GM12873 (cell line): ENCODE results near the gene CACNB2.

Source experiments
- CTCF ChIP-seq: IDR thresholded peaks from 2 replicates; pipeline ENCODE4 v1.5.1; 2012; ENCODE audit warnings: low read depth, mild to moderate bottlenecking, moderate library complexity, low read length, control low read depth; ENCODE audit not compliant: insufficient read depth; ENCODE audit errors: missing control alignments

The CACNB2 gene

GRCh38 chr10:18298256-18298655 lies 158.0 kb downstream of the CACNB2 start:
- TF ChIP-seq CTCF: no peak

- TF ChIP-seq CTCF: no peak
These were observed 163.9 kb downstream of the CACNB2 start for GRCh38 chr10:18303851-18304801.

- TF ChIP-seq CTCF: no peak
These were observed 165.8 kb downstream of the CACNB2 start for GRCh38 chr10:18306031-18306430.

- no peak for TF ChIP-seq CTCF
These were observed 168.4 kb downstream of the CACNB2 start for GRCh38 chr10:18308600-18308999.

- no peak for TF ChIP-seq CTCF
These were observed 170.5 kb downstream of the CACNB2 start for GRCh38 chr10:18310761-18311160.

- peak; percentile 44 for TF ChIP-seq CTCF
These were observed 172.3 kb downstream of the CACNB2 start for GRCh38 chr10:18312374-18313139.

- TF ChIP-seq CTCF: no peak
These were observed 172.9 kb downstream of the CACNB2 start for GRCh38 chr10:18313140-18313530.
